HUDEP-2 (cell line): ENCODE measurements around the gene SLC39A3.

ENCODE experiments used
- DNase-seq, 76 experiments: peaks; one replicate each; lab custom pipeline; 2025; ENCODE audit not compliant: unreplicated experiment in 76 of 76; lab: John Stamatoyannopoulos, UW

The SLC39A3 gene

GRCh38 chr19:2711172-2711874, 28.5 kb downstream of the SLC39A3 start:
- no peak for DNase-seq

DNA sequence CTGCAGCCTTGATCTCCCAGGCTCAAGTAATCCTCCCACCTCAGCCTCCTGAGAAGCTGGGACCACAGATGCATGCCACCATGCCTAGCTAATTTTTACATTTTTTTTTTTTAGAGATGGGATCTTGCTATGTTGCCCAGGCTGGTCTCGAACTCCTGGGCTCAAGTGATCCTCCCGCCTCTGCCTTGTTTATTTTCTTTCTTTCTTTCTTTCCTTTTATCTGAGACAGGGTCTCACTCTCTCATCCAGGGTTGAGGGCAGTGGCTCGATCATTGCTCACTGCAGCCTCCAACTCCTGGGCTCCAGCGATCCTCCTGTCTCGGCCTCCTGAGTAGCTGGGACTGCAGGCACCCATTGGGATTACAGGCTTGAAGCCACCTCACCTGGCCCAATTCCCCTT, 33.6 kb downstream of the SLC39A3 start:
- no peak for DNase-seq

DNA sequence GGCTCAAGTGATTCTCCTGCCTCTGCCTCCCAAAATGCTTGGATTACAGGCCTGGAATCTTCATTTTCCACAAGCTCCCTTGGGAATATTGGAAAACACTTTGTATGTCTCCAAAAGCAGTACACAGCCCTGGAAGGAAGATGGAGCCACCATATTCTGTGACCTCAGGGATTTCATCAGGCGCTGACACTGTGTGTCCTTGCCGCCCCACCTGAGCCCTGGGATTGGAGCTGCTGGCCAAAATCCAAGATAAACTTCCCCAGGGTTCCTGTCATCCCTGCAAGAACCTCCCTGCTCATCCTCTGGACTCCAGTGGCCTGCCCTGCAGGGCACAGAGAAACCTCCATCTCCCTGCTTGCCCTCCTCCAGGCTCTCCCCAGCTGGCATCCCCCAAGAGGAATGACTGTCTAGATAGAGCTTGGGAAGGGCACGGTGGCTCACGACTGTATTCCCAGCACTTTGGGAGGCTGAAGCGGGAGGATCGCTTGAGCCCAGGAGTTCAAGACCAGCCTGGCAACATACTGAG, 36.1 kb downstream of the SLC39A3 start:
- no peak for DNase-seq

GRCh38 chr19:2703077-2703437, 36.8 kb downstream of the SLC39A3 start:
- DNase-seq = no peak

GRCh38 chr19:2702170-2703076, 37.4 kb downstream of the SLC39A3 start, which contains the start of gene GNG7:
Gene GNG7, minus strand, starts transcription at chr19:2702694. Its CDS starts 182,006 bp downstream, at chr19:2520688.
- DNase-seq = peak in 75 of 76 experiments; percentile 37 to 99 (median 94)

GRCh38 chr19:2701361-2702169, 38.3 kb downstream of the SLC39A3 start:
- no peak for DNase-seq

DNA sequence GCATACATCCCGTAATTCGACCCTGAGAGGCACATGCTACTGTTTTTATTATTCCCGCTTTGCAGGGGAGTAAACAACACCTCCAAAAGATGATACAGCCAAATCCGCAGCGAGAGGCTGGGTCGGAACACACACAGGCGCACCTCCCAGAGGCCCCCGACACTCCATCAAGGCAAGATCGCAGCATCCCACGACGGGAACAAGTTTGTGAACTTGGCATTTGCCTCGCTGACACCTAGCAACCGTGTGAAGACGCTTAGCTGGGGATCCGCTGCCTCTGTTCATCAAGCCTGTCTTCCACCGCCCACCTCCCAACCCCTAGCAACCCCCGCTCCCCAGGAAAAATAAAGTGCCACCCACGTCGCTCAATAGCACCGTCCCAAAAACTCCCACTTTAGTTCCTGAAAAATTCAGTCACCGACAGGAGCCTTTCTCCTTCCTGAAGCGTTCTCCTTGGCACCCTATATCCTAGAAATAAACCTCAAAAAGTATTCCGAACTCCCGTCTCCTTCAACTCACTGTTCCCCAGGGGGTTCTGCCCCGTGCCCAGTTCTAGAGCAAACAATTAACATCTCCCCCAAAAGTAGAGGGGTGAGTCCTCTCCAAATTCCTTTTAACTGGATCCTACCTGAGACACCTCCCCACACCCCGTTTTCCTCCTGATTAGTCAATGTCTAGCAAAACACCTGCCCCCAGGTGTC, 39.0 kb downstream of the SLC39A3 start:
- DNase-seq = no peak

GRCh38 chr19:2699413-2700140, 40.2 kb downstream of the SLC39A3 start:
- no peak for DNase-seq

DNA sequence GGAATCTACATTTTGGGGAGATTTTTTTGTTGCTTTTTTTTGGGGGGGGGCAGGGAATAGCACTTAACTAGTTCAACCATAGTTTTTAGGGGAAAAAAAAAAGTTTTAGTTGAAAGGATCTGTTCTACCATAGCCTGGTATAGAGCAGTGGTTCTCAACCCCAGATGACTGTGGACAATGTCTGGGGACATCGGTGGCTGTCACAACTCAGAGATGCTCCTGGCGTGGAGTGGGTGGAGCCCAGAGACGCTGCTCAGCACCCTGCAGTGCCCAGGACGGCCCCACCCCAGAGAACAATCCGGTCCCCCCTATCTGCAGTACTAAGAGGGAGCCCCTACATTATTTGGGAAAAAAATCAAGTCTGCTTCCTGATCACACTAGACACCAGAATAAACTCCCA, 45.6 kb downstream of the SLC39A3 start:
- DNase-seq = no peak

DNA sequence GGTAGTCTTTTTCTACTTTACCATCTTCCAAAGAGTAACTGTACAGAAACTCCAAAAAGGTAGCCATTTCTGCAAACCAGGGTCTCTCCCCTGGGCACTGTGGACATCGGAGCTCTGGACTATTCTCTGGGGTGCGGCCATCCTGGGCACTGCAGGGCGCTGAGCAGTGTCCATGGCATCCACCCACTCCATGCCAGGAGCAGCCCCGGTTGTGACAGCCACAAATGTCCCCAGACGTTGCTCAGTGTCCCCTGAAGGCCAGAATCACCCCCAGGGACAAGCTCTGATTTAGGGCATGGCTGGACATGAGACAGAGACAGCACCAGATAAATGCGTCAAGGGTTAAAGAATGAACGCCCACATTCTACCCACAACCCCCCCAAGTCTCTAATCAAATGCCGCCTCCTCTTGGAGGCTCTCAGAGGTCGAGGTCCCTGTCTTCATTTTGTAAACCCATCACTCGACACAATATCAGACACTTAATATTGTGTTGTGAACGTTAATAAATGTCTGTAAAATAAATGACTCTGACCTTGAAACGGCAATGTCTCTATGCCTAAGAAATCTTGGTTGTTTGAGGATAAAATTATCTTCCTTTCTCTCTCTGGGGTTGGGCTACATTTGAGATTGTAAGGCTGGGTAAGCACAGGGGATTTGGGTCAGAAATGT, 46.2 kb downstream of the SLC39A3 start:
- no peak for DNase-seq

DNA sequence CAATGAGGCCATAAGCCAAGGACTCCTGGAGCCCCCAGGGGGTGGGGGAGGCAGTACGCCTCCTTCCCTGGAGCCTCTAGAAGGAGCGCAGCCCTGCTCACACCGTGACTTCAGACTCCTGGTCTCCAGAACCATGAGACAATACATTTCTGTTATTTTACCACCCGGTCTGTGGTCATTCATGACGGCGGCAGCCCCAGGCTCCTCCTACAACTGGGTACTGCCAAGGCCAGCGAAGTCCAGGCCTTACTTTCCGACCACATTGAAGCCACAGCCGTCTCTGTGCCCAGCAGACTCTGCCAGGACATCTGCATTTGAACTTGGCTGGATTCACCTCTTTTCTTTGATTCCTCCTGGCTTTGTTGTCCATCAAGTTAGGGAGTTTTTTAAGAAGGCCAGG, 47.9 kb downstream of the SLC39A3 start:
- DNase-seq = no peak

DNA sequence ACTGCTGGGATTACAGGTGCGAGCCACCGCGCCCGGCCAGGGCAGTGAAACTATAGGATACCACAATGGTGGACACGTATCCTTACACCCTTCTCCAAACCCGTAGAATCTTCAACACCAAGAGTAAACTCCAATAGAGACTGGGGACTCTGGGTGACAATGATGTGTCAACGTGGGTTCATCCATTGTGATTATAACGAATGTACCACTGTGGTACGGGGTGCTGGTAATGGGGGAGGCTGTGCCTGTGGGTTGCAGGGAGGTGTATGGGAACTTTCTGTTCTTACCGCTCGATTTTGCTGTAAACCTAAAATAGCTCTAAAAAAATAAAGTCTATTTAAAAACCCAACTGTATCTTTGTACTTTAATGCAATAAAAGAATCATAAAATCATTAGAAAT, 49.0 kb downstream of the SLC39A3 start:
- DNase-seq = no peak

- no peak for DNase-seq
Measured at GRCh38 chr19:2686360-2686759, 53.5 kb downstream of the SLC39A3 start.

GRCh38 chr19:2685204-2685704, 54.6 kb downstream of the SLC39A3 start:
- DNase-seq = no peak

DNA sequence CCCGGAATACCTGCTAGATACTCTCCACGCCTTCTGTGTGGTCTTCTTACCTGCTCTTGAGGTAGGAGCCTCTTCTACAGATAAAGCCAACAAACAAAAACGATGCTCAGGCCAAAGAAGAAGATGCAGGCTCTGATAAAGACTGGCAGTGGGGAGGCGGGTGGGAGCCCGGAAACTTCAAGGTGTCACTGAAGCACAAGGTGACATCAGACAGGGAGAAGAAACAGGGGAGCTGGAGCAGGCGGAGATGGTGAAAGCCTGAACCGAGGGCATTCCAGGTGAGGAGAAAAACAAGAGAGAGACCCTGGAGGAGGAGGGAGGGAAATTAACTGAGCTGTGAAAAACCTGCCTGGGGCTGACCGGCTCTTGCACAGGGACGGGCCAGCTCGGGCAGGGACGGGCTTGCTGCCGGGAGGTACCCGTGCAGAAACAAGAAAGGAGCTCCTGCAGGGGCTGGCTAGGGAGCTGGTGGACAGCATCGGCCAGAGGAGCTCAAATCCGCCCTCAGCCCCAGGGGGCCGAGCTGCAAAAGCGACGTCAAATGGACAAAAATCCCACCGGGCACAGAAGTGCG, 56.3 kb downstream of the SLC39A3 start:
- no peak for DNase-seq
